ENCODE measurements around the gene TSPAN11.

- TF ChIP-seq EZH2 (IDR thresholded peaks at IDR 0.05; ENCODE audit: low read depth, unreplicated experiment) = no peak
- TF ChIP-seq CTCF (conservative IDR thresholded peaks at IDR 0.05; ENCODE audit: low read depth in 2 of 2) = peak in 1 of 2 experiments; percentile 24; a peak in 1 of 4 replicates
- no peak for TF ChIP-seq EZH2phosphoT487 (IDR thresholded peaks at IDR 0.05; ENCODE audit: unreplicated experiment)
- TF ChIP-seq ZNF462 (CRISPR knock-in tag; IDR thresholded peaks at IDR 0.05) = no peak
- TF ChIP-seq STAT1 (IDR thresholded peaks at IDR 0.05; ENCODE audit: unreplicated experiment) = no peak
- no peak for TF ChIP-seq POLR2AphosphoS5 (IDR thresholded peaks at IDR 0.05; ENCODE audit: low read depth)
- no peak for TF ChIP-seq JUNB (IDR thresholded peaks at IDR 0.05; ENCODE audit: unreplicated experiment)
- TF ChIP-seq REST (IDR thresholded peaks at IDR 0.05; ENCODE audit: unreplicated experiment) = no peak
These were observed 95.4 kb downstream of the TSPAN11 start for GRCh38 chr12:31021809-31022494.

Data from GM23338 (cell line).